ENCODE measurements around the gene CTDSPL. TPM values are rescaled to one million over a fixed set of nuclear protein-coding genes. Genes with fewer than 3 reads are reported as not detected.
"Not testable (repeated sequence)": the region's sequence is repeated elsewhere in the genome, so short reads cannot be mapped to it uniquely, and the experiment has no call there.

CTDSPL gene

GRCh38 chr3:38031022-38031994 lies 169.6 kb downstream of the CTDSPL start:
- WGBS (ENCODE audit: extremely low coverage, insufficient coverage, low lambda C conversion rate), result no CpG with 5 or more reads among the region's 9 CpGs
- Histone ChIP-seq H3K79me2 (ENCODE audit: control insufficient read depth, insufficient read depth, low read length) (no peaks in the 10 kb centered on the region), H3K23ac (ENCODE audit: low read length) (no peak overlapping the region), H3K56ac (ENCODE audit: low read length) (no peak overlapping the region), H3K27ac (ENCODE audit: low read depth, low read length) (no peak overlapping the region), H4K8ac (ENCODE audit: low read depth, low read length) (no peak overlapping the region), H2BK15ac (replicated peaks; ENCODE audit: low read depth) (no peak overlapping the region), H3K18ac (ENCODE audit: low read length) (no peak overlapping the region), H3K4me2 (ENCODE audit: low read length) (no peak overlapping the region), H3K4ac (ENCODE audit: low read depth, low read length) (no peak overlapping the region), H2BK120ac (ENCODE audit: low read depth, low read length) (no peak overlapping the region), H3K4me1 (ENCODE audit: control insufficient read depth, low read depth, low read length) (no peaks in the 10 kb centered on the region), H3K36me3 (ENCODE audit: control insufficient read depth, insufficient read depth, low read length) (no peaks in the 10 kb centered on the region), H3K9ac (ENCODE audit: low read length) (no peak overlapping the region), H3K79me1 (ENCODE audit: low read length) (no peaks in the 10 kb centered on the region), H3K27me3 (ENCODE audit: insufficient read depth, low read length, poor library complexity) (peaks cover 8% of the 10 kb centered on the region), H3K4me3 (ENCODE audit: low read length) (no peak overlapping the region), H4K5ac (ENCODE audit: low read length) (no peak overlapping the region), H2BK5ac (ENCODE audit: low read length) (no peak overlapping the region), H2AK5ac (ENCODE audit: low read length) (no peak overlapping the region)
- peak; percentile 30 for DNase-seq

- H3K4ac ChIP-seq (ENCODE audit: low read depth, low read length), result no peak overlapping the region
Observed at GRCh38 chr3:38032328-38032865, 170.7 kb downstream of the CTDSPL start.

GRCh38 chr3:38033586-38033985 lies 171.9 kb downstream of the CTDSPL start:
- H3K9ac ChIP-seq (ENCODE audit: low read length); H3K56ac ChIP-seq (ENCODE audit: low read length); H3K36me3 ChIP-seq (ENCODE audit: control insufficient read depth, insufficient read depth, low read length); H3K23ac ChIP-seq (ENCODE audit: low read length); H3K4ac ChIP-seq (ENCODE audit: low read depth, low read length); H3K4me1 ChIP-seq (ENCODE audit: control insufficient read depth, low read depth, low read length); H3K27ac ChIP-seq (ENCODE audit: low read depth, low read length); H4K5ac ChIP-seq (ENCODE audit: low read length); H2BK120ac ChIP-seq (ENCODE audit: low read depth, low read length); H4K8ac ChIP-seq (ENCODE audit: low read depth, low read length); H3K27me3 ChIP-seq (ENCODE audit: insufficient read depth, low read length, poor library complexity); H2BK5ac ChIP-seq (ENCODE audit: low read length); H3K79me2 ChIP-seq (ENCODE audit: control insufficient read depth, insufficient read depth, low read length); H3K4me3 ChIP-seq (ENCODE audit: low read length); DNase-seq; H2AK5ac ChIP-seq (ENCODE audit: low read length); H3K4me2 ChIP-seq (ENCODE audit: low read length); H3K79me1 ChIP-seq (ENCODE audit: low read length); H3K18ac ChIP-seq (ENCODE audit: low read length); H2BK15ac ChIP-seq (replicated peaks; ENCODE audit: low read depth): not testable (repeated sequence)
- no CpG with 5 or more reads among the region's 7 CpGs for WGBS (ENCODE audit: extremely low coverage, insufficient coverage, low lambda C conversion rate)

More at GRCh38 chr3:38032328-38032865, 170.7 kb downstream of the CTDSPL start:
- H3K4me3 ChIP-seq (ENCODE audit: low read length), result no peak overlapping the region
- no peak overlapping the region for H2BK5ac ChIP-seq (ENCODE audit: low read length)
- H4K8ac ChIP-seq (ENCODE audit: low read depth, low read length), result no peak overlapping the region
- no peak overlapping the region for H3K27ac ChIP-seq (ENCODE audit: low read depth, low read length)
- no peaks in the 10 kb centered on the region for H3K36me3 ChIP-seq (ENCODE audit: control insufficient read depth, insufficient read depth, low read length)
- no peak for DNase-seq
- no peak overlapping the region for H2AK5ac ChIP-seq (ENCODE audit: low read length)
- no peak overlapping the region for H3K56ac ChIP-seq (ENCODE audit: low read length)
- H3K79me2 ChIP-seq (ENCODE audit: control insufficient read depth, insufficient read depth, low read length), result no peaks in the 10 kb centered on the region
- no peak overlapping the region for H2BK15ac ChIP-seq (replicated peaks; ENCODE audit: low read depth)
- H3K27me3 ChIP-seq (ENCODE audit: insufficient read depth, low read length, poor library complexity), result peaks cover 8% of the 10 kb centered on the region
- H3K4me1 ChIP-seq (ENCODE audit: control insufficient read depth, low read depth, low read length), result no peaks in the 10 kb centered on the region
- H4K5ac ChIP-seq (ENCODE audit: low read length), result no peak overlapping the region
- no peak overlapping the region for H3K9ac ChIP-seq (ENCODE audit: low read length)
- no peak overlapping the region for H3K4me2 ChIP-seq (ENCODE audit: low read length)
- H3K23ac ChIP-seq (ENCODE audit: low read length), result no peak overlapping the region
- no peak overlapping the region for H3K18ac ChIP-seq (ENCODE audit: low read length)
- no peak overlapping the region for H2BK120ac ChIP-seq (ENCODE audit: low read depth, low read length)
- no peaks in the 10 kb centered on the region for H3K79me1 ChIP-seq (ENCODE audit: low read length)
- no CpG with 5 or more reads among the region's 1 CpG for WGBS (ENCODE audit: extremely low coverage, insufficient coverage, low lambda C conversion rate)

Small RNA genes within 50 kb of the gene (small RNA-seq; reads per million reads assigned to genes)
- gene MIR26A1 (ENCODE audit: insufficient read depth), result 21.5 reads per million, percentile 92 among the genes with 10 or more reads in this experiment
- not detected for gene RF00019 (ENCODE audit: insufficient read depth)
